ENCODE measurements around the gene TTLL13. TPM values are rescaled to one million over a fixed set of nuclear protein-coding genes. Genes with fewer than 3 reads are reported as not detected.

Gene TTLL13
- total RNA-seq, 1 donor from 2014 or later, result not detected

DNA sequence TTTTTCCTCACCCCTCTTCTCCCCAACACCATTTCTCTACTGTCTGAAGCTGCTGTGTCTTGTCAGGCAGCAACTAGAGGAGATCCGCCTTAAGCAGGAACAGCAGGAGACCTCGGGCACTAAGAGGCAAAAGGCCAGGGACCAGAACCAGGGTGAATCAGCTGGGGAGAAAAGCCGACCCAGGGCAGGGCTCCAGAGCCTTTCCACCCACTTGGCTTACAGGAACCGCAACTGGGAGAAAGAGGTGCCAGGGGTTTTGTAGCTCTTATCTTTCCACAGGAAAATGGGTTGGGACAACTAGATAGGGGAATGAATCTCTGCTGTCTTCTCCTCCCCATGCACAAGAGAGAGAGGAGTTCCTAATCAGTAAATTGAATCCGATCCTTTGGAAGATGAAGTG, 13.1 kb downstream of the TTLL13 start:
- H3K36me3 ChIP-seq, result peaks cover 3% of the 10 kb centered on the region
- no peaks in the 10 kb centered on the region for H3K27me3 ChIP-seq (ENCODE audit: low read depth)
- TF ChIP-seq, protein P1, sequence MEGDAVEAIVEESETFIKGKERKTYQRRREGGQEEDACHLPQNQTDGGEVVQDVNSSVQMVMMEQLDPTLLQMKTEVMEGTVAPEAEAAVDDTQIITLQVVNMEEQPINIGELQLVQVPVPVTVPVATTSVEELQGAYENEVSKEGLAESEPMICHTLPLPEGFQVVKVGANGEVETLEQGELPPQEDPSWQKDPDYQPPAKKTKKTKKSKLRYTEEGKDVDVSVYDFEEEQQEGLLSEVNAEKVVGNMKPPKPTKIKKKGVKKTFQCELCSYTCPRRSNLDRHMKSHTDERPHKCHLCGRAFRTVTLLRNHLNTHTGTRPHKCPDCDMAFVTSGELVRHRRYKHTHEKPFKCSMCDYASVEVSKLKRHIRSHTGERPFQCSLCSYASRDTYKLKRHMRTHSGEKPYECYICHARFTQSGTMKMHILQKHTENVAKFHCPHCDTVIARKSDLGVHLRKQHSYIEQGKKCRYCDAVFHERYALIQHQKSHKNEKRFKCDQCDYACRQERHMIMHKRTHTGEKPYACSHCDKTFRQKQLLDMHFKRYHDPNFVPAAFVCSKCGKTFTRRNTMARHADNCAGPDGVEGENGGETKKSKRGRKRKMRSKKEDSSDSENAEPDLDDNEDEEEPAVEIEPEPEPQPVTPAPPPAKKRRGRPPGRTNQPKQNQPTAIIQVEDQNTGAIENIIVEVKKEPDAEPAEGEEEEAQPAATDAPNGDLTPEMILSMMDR (IDR thresholded peaks at IDR 0.05), result no peak
- H3K4me1 ChIP-seq, result peaks cover 20% of the 10 kb centered on the region
- no peak for DNase-seq
- H3K9me3 ChIP-seq, result no peaks in the 10 kb centered on the region
- intact Hi-C loops (cut with DNase I), result no loop called here
- ATAC-seq, result no peak
- no peak overlapping the region for H3K4me3 ChIP-seq
- H3K27ac ChIP-seq, result no peak overlapping the region

DNA sequence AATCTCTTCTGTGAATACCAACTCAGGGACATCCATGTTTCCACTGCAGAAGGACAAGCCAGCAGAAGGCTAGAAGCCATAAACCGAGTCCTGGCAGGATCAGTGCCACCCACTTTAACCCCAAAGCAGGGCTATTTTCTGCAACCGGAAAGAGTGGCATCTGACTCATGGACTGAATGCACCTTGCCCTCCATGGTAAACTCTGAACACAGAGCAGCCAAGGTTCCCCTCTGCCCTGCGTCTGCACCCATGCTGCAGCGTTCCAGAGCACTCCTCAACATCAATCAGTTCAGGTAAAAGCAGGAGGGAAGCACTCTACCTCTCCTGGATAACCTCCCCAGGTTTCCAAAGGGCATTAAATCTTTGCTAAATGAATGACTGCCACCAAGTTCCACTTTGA, 15.3 kb downstream of the TTLL13 start:
- H3K9me3 ChIP-seq, result no peaks in the 10 kb centered on the region
- DNase-seq, result no peak
- peaks cover 42% of the 10 kb centered on the region for H3K4me1 ChIP-seq
- H3K4me3 ChIP-seq, result peak overlapping the region; percentile 86
- no peaks in the 10 kb centered on the region for H3K27me3 ChIP-seq (ENCODE audit: low read depth)
- H3K27ac ChIP-seq, result peak overlapping the region; percentile 98
- peaks cover 23% of the 10 kb centered on the region for H3K36me3 ChIP-seq
- peak; percentile 15 to 27 for ATAC-seq
- TF ChIP-seq, protein P1 (IDR thresholded peaks at IDR 0.05), result no peak
- intact Hi-C loops (cut with DNase I), result no loop called here

DNA sequence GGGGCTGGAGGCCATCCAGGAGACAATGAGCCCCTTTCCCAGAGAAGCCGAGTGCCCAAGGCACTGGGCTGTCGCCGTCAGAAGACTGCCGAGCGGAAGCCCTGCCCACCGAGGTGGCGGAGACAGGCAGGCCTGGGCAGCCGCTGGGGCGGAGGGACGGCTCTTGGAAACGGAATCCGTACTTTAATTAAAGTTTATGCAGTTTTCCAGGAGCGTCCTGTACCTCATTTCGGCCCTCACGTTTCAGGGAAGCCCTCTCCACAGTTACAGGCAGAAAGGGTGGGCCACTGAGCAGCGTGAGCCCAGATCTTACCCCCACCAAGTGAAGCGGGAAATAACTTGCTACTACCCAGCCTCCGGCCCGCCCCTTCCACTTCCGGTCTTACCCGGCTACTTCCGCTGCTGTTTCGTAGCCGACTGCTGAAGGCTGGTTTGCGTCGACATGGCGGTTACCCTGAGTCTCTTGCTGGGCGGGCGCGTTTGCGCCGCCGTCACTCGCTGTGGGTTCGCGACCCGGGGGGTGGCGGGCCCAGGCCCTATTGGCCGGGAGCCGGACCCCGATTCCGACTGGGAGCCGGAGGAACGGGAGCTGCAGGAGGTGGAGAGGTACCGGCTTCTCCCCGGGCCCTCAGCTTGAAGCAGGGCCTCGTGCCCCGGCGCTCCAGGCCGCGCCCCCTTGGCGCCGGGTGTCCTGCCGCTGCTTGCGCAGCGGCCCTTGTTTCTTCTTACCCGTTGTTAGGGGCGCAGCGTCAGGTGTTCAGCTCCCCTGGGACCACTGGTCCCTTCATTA, 16.1 kb downstream of the TTLL13 start, which contains the start of gene NGRN:
NGRN (plus strand) TSS at position 402 of the 790 bp plus-strand sequence; CDS start at position 443, 41 bp downstream.
- H3K36me3 ChIP-seq, result peaks cover 31% of the 10 kb centered on the region
- H3K9me3 ChIP-seq, result no peaks in the 10 kb centered on the region
- intact Hi-C loops (cut with DNase I), result no loop called here
- TF ChIP-seq, protein P1 (IDR thresholded peaks at IDR 0.05), result no peak
- ATAC-seq (peak; percentile 95 to 98), DNase-seq (peak; percentile 96)
- H3K4me1 ChIP-seq, result peaks cover 49% of the 10 kb centered on the region
- peak within 1 kb of the TSS; percentile 98 for H3K27ac ChIP-seq
- H3K4me3 ChIP-seq, result peak within 1 kb of the TSS; percentile 86
- no peaks in the 10 kb centered on the region for H3K27me3 ChIP-seq (ENCODE audit: low read depth)

DNA sequence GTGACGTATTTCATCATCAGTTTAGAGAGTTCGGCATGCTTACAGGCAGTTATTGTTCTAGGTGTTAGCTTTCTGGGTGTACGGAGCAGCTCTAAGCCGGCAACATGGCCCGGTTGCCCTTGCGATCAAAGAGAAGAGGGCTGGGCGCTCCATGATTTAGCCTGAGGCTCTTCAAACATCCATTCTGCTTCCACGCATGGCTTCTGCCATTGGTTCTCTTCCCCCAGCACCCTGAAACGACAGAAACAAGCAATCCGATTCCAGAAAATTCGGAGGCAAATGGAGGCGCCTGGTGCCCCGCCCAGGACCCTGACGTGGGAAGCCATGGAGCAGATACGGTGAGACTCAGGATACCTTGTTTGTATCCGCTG, 16.7 kb downstream of the TTLL13 start:
- DNase-seq, result no peak
- Histone ChIP-seq H3K4me1 (peaks cover 49% of the 10 kb centered on the region), H3K27ac (peak overlapping the region; percentile 98), H3K27me3 (ENCODE audit: low read depth) (no peaks in the 10 kb centered on the region), H3K36me3 (peaks cover 37% of the 10 kb centered on the region), H3K9me3 (no peaks in the 10 kb centered on the region), H3K4me3 (peak overlapping the region; percentile 86)
- TF ChIP-seq, protein P1 (IDR thresholded peaks at IDR 0.05), result no peak
- peak; percentile 43 to 58 for ATAC-seq
- intact Hi-C loops (cut with DNase I), result no loop called here

DNA sequence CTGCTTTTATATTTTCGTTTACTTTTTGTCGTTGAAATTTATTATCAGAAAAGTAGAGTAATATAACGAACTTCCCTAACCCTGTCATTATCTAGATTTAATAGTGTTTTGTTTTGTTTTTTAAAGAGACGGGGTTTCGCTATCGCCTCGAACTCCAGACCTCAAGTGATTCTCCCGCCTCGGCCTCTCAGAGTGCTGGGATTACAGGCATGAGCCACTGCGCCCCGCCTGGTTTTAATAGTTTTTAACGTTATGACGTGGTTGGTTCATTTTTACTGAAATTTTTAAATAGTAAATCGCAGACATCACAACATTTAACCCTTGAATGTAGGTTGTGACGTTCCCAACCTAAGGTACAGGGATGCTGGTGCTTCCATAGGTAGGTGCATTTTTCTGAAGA, 17.1 kb downstream of the TTLL13 start:
- Histone ChIP-seq H3K4me3 (peak overlapping the region; percentile 86), H3K36me3 (peaks cover 41% of the 10 kb centered on the region), H3K4me1 (peaks cover 49% of the 10 kb centered on the region), H3K27me3 (ENCODE audit: low read depth) (no peaks in the 10 kb centered on the region), H3K27ac (peak overlapping the region; percentile 98), H3K9me3 (no peaks in the 10 kb centered on the region)
- intact Hi-C loops (cut with DNase I), result no loop called here
- TF ChIP-seq, protein P1 (IDR thresholded peaks at IDR 0.05), result no peak
- no peak for ATAC-seq
- DNase-seq, result no peak
